ENCODE results near the gene DDX11.
"Not testable (repeated sequence)": the region's sequence is repeated elsewhere in the genome, so short reads cannot be mapped to it uniquely, and the experiment has no call there.

DDX11 gene

DNA sequence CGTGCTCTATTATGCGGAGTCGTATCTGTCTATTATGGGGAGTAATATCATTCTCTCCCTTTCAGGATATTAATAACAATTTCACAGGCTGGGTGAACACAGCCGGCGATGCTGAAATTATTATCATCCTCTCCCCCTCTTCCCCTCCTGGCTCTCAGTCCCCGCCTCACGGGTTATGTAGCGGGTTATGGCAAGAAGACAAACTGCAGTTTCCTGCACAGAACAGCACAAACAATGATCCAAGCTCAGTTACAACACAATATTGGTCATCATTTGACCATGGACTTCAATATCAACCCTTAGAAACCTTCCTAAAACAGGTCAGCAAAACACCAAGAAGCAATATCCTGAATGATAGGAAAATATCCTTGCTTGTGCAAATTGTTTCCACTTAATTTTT, 50.5 kb downstream of the DDX11 start:
- DNase-seq (ENCODE audit: low spot score), result not testable (repeated sequence)

DNA sequence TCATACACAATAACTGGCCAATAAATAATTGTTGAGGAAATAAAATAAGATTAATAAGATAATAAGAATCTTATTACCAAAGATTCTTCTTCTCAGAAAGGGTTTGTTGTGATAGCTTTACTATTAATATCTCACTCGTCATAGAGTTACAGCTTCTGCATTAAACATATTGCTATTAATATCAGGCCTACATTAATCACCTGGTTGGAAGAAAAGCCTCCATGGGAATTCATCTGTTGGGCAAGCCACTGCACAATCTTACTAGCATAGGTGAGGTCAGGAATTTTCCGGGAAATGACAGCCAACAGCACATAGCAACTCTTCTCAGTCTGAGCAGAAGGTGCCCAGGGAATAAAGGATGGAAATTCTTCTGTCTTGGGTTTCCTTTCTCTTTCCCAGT, 51.5 kb downstream of the DDX11 start:
- not testable (repeated sequence) for DNase-seq (ENCODE audit: low spot score)

DNA sequence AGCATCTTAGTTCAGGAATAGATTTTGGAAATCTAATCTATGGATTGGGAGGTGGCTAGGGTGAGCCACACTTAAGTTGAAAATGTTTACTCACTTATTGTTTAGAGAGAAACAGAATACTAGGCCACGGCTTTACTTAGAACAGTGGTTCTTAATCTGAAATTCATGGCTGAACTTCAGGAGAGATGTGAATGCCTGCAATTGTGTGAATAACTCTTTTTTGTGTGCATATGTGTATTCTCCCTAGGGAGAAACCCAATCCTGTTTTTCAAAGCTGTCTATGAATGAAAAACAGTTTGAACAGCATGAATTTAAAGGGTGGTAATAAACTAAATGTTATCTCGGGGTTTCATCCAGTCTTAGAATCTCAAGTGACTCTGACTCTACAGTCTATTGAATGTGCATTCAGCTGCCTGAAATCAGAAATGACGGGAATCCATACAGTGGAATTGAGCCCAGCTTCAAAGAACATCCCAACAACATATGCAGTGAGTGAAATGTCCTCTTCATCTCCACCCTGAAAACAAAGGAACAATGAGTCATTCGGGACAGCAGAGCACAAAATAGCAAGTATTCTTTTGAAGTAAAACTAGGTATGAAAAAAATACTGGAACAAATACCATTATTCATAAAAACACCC, 53.7 kb downstream of the DDX11 start:
- DNase-seq (ENCODE audit: low spot score), result not testable (repeated sequence)

DNA sequence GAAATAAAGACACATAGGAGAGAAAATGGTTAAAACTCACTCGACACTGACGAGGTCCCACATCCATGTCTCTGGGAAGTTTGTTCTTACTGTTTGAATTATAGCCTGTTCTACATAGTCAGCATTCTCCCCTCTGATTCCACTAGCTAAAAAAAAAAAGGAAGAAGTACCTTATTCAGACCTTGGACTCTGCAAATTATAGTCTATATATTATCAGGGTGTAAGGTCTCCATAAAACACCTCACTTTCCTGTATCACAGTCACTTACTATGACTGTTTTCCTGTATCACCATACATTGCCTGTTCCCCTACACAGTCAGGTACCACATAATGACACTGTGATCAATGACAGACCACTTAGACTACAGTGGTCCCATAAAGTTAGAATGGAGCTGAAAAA, 62.9 kb downstream of the DDX11 start:
- not testable (repeated sequence) for DNase-seq (ENCODE audit: low spot score)

DNA sequence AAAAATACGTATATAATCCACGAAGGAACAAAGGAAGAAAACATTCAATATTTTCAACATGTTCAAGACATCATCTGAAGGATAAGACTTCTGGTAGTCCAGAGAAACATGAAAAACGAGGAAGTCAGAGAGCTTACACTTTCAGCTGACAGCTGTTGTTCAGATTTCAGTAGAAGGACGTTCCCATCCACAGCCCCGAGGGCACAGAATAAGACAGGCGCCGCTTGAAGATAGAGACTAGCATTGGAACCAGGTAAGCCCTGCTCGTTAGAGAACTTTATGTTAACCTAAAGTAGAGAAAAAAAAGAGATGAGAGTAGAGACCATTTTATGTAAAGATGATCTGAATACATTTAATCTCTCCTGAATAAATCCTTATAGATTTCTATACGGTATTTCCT, 71.1 kb downstream of the DDX11 start:
- not testable (repeated sequence) for DNase-seq (ENCODE audit: low spot score)

DNA sequence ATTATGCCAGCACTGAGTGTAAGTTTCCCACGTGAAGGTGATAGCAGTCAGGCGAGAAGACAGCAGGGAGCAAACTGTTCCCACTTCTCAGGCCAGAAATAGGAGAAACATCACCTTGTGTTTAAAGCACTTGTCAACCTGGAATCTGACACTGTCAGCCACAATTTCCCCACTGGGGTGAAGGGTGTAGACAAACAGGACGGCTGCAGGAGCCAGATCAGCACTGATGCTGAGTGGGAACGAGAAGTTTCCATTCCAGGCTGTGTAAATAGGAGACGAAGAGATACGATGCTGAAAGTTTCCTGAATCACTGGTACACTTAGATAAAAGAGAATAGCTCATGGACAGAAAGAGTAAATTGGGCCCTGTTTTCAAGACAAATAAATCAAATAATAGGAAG, 71.6 kb downstream of the DDX11 start:
- DNase-seq (ENCODE audit: low spot score), result not testable (repeated sequence)

DNA sequence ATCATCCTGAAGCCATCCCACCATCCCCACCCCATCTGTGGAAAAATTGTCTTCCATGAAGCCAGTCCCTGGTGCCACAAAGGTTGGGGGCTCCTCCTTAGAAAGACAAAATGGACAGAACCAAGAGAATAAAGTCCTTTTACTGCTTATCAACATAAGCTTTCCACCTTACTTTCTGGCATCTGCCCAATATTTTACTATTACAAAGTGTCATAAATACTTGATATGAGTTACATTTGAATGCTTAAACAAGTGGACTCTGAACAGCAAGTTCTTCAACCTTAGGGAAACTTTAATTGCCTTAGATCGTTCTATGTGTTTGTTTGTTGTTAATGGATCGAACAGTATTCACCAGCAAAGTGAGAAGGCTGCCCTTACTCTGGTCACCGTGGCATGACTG, 73.8 kb downstream of the DDX11 start:
- DNase-seq (ENCODE audit: low spot score), result not testable (repeated sequence)

DNA sequence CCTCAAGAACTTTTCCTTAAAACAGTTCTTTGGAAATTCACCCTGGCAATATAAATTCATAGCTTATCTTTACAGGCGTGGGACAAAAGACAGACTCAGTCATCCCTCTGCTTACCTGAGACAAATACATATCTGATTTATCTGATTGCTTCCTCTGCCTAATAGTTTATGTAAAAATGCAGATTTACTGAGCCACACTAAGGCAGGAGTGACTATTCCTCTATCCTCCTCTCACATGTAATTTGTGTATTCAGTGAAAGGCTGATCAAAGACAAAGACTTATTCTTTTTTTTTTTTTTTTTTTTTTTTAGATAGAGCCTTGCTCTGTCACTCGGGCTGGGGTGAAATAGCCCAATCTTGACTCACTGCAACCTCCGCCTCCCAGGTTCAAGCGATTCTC, 77.1 kb downstream of the DDX11 start:
- not testable (repeated sequence) for DNase-seq (ENCODE audit: low spot score)

All from activated CD4-positive, alpha-beta T cell treated with anti-CD3 and anti-CD28 coated beads, Interleukin-2, Interleukin-4, amounts not matched to agents 100 ng/mL and 50 ng/mL, durations not matched to agents 16 hours and 8 hours (primary cell).